Measurements from ENCODE around the gene DAPP1. TPM values are rescaled to one million over a fixed set of nuclear protein-coding genes. Genes with fewer than 3 reads are reported as not detected.

DAPP1 gene
- total RNA-seq, 4 donors from 2014 or later = 1.6 to 6.1 (median 4.2) TPM

GRCh38 chr4:99844048-99844447 lies 27.4 kb downstream of the DAPP1 start:
- ATAC-seq (ENCODE audit: low FRiP score) = no peak
- TF ChIP-seq CTCF (IDR thresholded peaks at IDR 0.05) = no peak
- no peak for DNase-seq (ENCODE audit: low spot score)

GRCh38 chr4:99845179-99845578 lies 28.6 kb downstream of the DAPP1 start:
- ATAC-seq (ENCODE audit: low FRiP score) (no peak), DNase-seq (ENCODE audit: low spot score) (no peak)
- TF ChIP-seq CTCF (IDR thresholded peaks at IDR 0.05) = no peak

- DNase-seq (ENCODE audit: low spot score) (no peak), ATAC-seq (ENCODE audit: low FRiP score) (no peak)
- TF ChIP-seq CTCF (IDR thresholded peaks at IDR 0.05) = no peak
Measured at GRCh38 chr4:99845708-99846469, 29.3 kb downstream of the DAPP1 start.

- TF ChIP-seq CTCF (IDR thresholded peaks at IDR 0.05) = no peak
- DNase-seq (ENCODE audit: low spot score) (no peak), ATAC-seq (ENCODE audit: low FRiP score) (no peak)
Measured at GRCh38 chr4:99846891-99847290, 30.3 kb downstream of the DAPP1 start.

- DNase-seq (ENCODE audit: low spot score) (no peak), ATAC-seq (ENCODE audit: low FRiP score) (no peak)
Measured at GRCh38 chr4:99847362-99847976, 30.8 kb downstream of the DAPP1 start.

GRCh38 chr4:99848591-99849001 lies 32.0 kb downstream of the DAPP1 start:
- DNase-seq (ENCODE audit: low spot score) = no peak
- ATAC-seq (ENCODE audit: low FRiP score) = no peak
- TF ChIP-seq CTCF (IDR thresholded peaks at IDR 0.05) = no peak

More at GRCh38 chr4:99847362-99847976, 30.8 kb downstream of the DAPP1 start:
- no peak for TF ChIP-seq CTCF (IDR thresholded peaks at IDR 0.05)
